ENCODE data around the gene LELP1. TPM values are rescaled to one million over a fixed set of nuclear protein-coding genes. Genes with fewer than 3 reads are reported as not detected.
A peak's percentile ranks its signal among the peaks of the same experiment; 100 is the strongest.
"Not testable (repeated sequence)": the region's sequence is repeated elsewhere in the genome, so short reads cannot be mapped to it uniquely, and the experiment has no call there.

LELP1 gene
- total RNA-seq, 4 donors from 2014 or later: not detected

DNA sequence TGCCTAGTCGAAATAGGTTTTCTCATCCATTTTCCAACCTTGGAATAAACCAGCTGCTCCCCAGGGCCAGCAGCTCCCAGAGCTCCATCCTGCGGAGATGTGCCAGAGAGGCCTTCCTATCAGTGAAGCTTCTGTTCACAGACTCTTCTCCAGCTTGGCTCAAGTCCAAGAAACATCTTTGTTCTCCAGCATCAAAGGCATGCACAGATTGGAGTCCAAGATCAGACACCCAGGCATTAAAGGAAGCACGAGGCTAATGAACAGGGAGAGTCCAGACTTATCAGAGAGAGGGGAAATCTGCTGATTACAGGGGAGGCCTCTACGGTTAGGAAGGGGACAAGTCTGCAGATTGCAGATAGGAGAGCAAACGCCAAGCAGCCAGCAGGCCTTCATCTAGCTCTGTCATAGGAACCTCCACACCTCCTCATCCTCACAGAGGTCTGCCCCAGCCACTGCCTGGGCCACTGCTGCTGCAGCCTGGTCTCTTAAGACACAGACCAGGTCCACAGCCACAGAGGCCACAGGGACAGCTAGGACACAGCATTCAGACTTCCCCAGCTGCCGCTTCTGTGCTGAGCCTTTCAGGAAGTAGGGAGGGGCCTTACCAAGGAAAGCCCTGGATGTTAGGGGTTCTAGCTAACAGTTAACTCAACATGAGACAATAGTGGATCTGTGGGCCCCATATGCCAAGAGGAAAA is 17.5 kb downstream of the LELP1 start:
- Histone ChIP-seq H3K27me3 (no peaks in the 10 kb centered on the region), H3K27ac (no peak overlapping the region), H3K36me3 (no peaks in the 10 kb centered on the region), H3K4me1 (no peaks in the 10 kb centered on the region), H3K9me3 (no peaks in the 10 kb centered on the region), H3K4me3 (no peak overlapping the region)
- DNase-seq: no peak
- TF ChIP-seq CTCF (IDR thresholded peaks at IDR 0.05) (no peak), POLR2A (IDR thresholded peaks at IDR 0.05) (no peak)

- H3K27me3 ChIP-seq, H3K36me3 ChIP-seq, H3K4me1 ChIP-seq, H3K9me3 ChIP-seq, H3K4me3 ChIP-seq, H3K27ac ChIP-seq: not testable (repeated sequence)
- peak in 5 of 6 experiments; percentile 9 to 71 (median 68) for TF ChIP-seq CTCF (IDR thresholded peaks at IDR 0.05)
- peak; percentile 49 to 87 (median 64) for DNase-seq
These were observed 20.0 kb downstream of the LELP1 start for GRCh38 chr1:153223040-153223891.

GRCh38 chr1:153227810-153228209 is 24.6 kb downstream of the LELP1 start:
- TF ChIP-seq CTCF (IDR thresholded peaks at IDR 0.05) (no peak), POLR2A (IDR thresholded peaks at IDR 0.05) (no peak)
- H3K27ac ChIP-seq: no peak overlapping the region
- H3K27me3 ChIP-seq: no peaks in the 10 kb centered on the region
- DNase-seq: no peak
- H3K4me1 ChIP-seq: peaks cover 0 to 12% (median 0%) of the 10 kb centered on the region in 4 donors
- H3K4me3 ChIP-seq: no peak overlapping the region
- no peaks in the 10 kb centered on the region for H3K36me3 ChIP-seq
- no peaks in the 10 kb centered on the region for H3K9me3 ChIP-seq

GRCh38 chr1:153228491-153228890 is 25.3 kb downstream of the LELP1 start:
- H3K4me1 ChIP-seq: peaks cover 0 to 17% (median 0%) of the 10 kb centered on the region in 4 donors
- DNase-seq: no peak
- TF ChIP-seq CTCF (IDR thresholded peaks at IDR 0.05) (no peak), POLR2A (IDR thresholded peaks at IDR 0.05) (no peak)
- H3K27me3 ChIP-seq: no peaks in the 10 kb centered on the region
- no peak overlapping the region for H3K4me3 ChIP-seq
- H3K36me3 ChIP-seq: no peaks in the 10 kb centered on the region
- H3K9me3 ChIP-seq: no peaks in the 10 kb centered on the region
- no peak overlapping the region for H3K27ac ChIP-seq

DNA sequence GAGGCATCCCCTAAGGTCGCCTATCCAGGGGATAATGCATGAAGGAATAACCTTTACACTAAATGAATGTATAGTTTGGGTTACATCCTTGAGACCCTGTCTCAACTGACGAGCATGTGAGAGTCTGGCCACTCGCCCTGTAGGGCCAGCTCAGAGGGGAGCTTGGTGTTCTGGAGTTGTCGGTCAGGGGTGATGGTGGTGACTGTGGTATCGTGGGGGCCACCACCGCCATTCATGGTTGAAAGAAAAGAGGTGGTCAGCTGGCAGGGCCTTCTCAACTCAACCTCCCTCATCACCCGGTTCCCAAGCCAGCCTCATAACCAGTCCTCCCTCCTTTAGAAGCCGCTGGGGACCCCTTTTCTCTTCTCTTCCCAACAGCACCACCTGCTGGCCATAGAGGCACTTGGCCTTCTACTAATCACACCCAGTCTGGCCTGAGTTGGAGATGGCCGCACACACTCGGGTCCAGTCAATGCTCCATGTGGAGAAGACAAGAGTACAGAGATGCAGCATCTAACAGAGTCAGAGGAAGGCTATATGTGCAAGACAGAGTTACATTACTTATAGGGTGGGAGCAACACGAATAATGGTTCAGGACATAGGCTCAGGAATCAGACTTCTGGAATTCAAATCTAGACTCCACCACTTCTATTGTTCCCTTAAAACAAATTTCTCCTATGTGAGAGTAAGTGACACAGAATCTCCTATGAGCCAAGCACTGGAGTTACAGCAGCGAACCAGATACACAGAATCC is 26.0 kb downstream of the LELP1 start:
- not testable (repeated sequence) for H3K4me3 ChIP-seq, H3K9me3 ChIP-seq, H3K36me3 ChIP-seq, H3K27ac ChIP-seq, H3K27me3 ChIP-seq
- peak in 4 of 6 experiments; percentile 9 to 26 (median 19) for TF ChIP-seq CTCF (IDR thresholded peaks at IDR 0.05)
- H3K4me1 ChIP-seq: peaks cover 0 to 24% (median 0%) of the 10 kb centered on the region in 4 donors
- peak in 1 of 3 donors; percentile 48 for DNase-seq

Data from Peyer's patch (tissue), 4 donors.